HepG2 (cell line): Measurements from ENCODE around the gene IFI35.

Source experiments
- CC2D1A ChIP-seq: sonication (generic); formaldehyde crosslinking; IDR thresholded peaks from 2 replicates; pipeline ENCODE4 v1.8.1; 2023; ENCODE audit warnings: mild to moderate bottlenecking, missing genetic modification reagents
- TF ChIP-seq, protein P1 (sequence below): IDR thresholded peaks from 2 replicates; pipeline ENCODE4 v1.6.1; 2012; ENCODE audit warnings: inconsistent platforms

DNA sequence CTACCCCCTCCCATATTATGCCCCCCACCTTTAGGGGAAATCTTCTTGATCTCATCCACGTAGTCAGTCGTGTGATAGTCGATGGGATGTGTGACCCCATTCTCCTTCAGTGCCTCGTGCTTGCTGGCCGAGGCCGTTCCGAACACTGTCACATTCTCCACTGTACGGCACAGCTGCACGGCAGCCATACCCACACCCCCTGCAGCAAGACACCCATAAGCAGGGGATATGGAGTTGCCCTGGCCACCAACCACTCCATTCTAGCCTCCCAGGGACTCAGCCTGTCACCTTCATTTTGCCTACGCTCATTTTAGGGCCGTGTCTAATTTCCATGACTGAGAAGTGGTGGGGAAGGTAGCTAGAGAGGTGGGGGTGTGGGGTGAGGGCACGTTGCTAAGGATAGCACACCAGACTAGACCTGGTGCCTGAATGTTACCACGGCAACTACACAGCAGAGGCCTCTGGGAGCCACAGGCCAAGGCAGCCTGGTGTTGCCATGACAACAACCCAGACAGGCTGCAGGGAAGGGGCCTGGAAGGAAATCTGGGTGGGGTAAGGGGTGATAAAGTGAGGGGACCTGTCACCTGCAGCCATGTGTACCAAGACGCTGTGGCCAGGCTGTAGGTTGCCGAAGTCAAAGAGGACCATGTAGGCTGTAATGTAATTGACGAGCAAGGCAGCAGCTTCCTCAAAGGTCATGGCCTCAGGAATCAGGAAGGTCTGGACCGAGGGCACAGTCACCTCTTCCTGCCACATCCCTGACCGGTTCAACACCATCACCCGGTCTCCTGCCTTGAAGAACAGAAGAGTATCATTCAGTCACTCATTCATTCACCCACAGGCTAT lies 11.6 kb downstream of the IFI35 start:
- TF ChIP-seq CC2D1A (CRISPR knock-in tag), result no peak
- TF ChIP-seq, protein P1, sequence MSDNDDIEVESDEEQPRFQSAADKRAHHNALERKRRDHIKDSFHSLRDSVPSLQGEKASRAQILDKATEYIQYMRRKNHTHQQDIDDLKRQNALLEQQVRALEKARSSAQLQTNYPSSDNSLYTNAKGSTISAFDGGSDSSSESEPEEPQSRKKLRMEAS, result no peak
